ENCODE data around the gene TSFM. TPM values are rescaled to one million over a fixed set of nuclear protein-coding genes. Genes with fewer than 3 reads are reported as not detected.

Gene TSFM
- total and polyA plus RNA-seq, 2 of the 13 experiments (the other 11 are each of a cell fraction or from before 2014, with no cell fraction given) = 29.8 to 68.3 TPM

DNA sequence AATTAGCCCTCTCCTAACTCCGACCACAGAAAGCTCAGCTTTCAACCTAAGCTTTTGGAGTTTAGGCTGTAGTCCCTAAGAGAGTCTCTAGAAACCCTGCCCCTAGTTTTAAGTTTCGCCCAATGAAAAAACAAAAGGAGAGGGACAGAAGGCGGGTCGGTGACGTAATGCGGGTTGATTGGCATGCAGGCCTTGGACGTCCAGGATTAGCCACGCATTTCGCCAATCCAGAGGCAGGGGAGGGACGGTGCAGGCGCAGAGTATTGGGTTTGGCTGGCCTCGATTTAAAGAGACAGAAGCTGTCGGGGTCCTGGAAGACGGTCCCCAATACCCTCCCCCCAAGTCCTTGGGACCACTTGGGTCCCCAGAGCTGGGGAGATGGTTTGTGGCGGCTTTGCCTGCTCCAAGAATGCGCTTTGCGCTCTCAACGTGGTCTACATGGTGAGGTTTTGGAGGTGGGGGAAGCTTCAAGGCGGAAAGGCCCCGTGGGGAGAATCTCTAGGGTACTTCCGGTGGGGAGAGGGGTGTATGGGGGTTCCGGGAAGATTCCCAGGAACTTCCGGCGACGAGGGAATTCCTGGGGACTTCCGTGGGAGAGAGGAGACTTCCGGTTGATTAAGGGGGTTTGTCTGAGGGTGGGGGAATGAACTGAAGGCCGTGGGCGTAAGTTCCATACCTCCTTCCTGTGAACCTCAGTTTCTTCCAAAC is 37.7 kb upstream of the TSFM start, which contains the start of gene TSPAN31 (continued):
- peak; percentile 92 for TF ChIP-seq NFYC (CRISPR knock-in tag; IDR thresholded peaks at IDR 0.05)
- TF ChIP-seq, protein P1, sequence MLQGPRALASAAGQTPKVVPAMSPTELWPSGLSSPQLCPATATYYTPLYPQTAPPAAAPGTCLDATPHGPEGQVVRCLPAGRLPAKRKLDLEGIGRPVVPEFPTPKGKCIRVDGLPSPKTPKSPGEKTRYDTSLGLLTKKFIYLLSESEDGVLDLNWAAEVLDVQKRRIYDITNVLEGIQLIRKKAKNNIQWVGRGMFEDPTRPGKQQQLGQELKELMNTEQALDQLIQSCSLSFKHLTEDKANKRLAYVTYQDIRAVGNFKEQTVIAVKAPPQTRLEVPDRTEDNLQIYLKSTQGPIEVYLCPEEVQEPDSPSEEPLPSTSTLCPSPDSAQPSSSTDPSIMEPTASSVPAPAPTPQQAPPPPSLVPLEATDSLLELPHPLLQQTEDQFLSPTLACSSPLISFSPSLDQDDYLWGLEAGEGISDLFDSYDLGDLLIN (CRISPR knock-in tag; IDR thresholded peaks at IDR 0.05; ENCODE audit: borderline replicate concordance) = no peak
- 0 out of 2 replicates have a peak, but pooled peaks have one; percentile 37 for TF ChIP-seq NFIC (IDR thresholded peaks at IDR 0.05; ENCODE audit: low read length)
- TF ChIP-seq PHF21A (CRISPR knock-in tag; IDR thresholded peaks at IDR 0.05) = peak; percentile 78
- no peak for TF ChIP-seq FOSL1 (CRISPR knock-in tag; IDR thresholded peaks at IDR 0.05; ENCODE audit: borderline replicate concordance)
- TF ChIP-seq CBX2 (IDR thresholded peaks at IDR 0.05; ENCODE audit: low read depth, low read length) = no peak
- TF ChIP-seq CBX2 (CRISPR knock-in tag; IDR thresholded peaks at IDR 0.05; ENCODE audit: low read depth) = no peak
- TF ChIP-seq, protein P2, sequence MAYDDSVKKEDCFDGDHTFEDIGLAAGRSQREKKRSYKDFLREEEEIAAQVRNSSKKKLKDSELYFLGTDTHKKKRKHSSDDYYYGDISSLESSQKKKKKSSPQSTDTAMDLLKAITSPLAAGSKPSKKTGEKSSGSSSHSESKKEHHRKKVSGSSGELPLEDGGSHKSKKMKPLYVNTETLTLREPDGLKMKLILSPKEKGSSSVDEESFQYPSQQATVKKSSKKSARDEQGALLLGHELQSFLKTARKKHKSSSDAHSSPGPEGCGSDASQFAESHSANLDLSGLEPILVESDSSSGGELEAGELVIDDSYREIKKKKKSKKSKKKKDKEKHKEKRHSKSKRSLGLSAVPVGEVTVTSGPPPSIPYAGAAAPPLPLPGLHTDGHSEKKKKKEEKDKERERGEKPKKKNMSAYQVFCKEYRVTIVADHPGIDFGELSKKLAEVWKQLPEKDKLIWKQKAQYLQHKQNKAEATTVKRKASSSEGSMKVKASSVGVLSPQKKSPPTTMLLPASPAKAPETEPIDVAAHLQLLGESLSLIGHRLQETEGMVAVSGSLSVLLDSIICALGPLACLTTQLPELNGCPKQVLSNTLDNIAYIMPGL (CRISPR knock-in tag; IDR thresholded peaks at IDR 0.05; ENCODE audit: borderline replicate concordance in 1 of 2, low read depth in 1 of 2) = peak in 1 of 2 experiments; percentile 50; a peak in 2 of 4 replicates
- TF ChIP-seq POLR2AphosphoS5 (IDR thresholded peaks at IDR 0.05; ENCODE audit: low read depth, low read length) = peak; percentile 91
- TF ChIP-seq SP4 (CRISPR knock-in tag; IDR thresholded peaks at IDR 0.05) = peak; percentile 78
- TF ChIP-seq RBFOX2 (IDR thresholded peaks at IDR 0.05; ENCODE audit: low read depth, low read length) = peak; percentile 19; the same call in 1 of the 2 replicates
- TF ChIP-seq ETV5 (CRISPR knock-in tag; IDR thresholded peaks at IDR 0.05; ENCODE audit: borderline replicate concordance) = peak; percentile 68
- TF ChIP-seq, protein P3, sequence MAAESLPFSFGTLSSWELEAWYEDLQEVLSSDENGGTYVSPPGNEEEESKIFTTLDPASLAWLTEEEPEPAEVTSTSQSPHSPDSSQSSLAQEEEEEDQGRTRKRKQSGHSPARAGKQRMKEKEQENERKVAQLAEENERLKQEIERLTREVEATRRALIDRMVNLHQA (CRISPR knock-in tag; IDR thresholded peaks at IDR 0.05) = no peak
- TF ChIP-seq BHLHE40 (IDR thresholded peaks at IDR 0.05; ENCODE audit: low read length) = no peak
- TF ChIP-seq ZNF33A (CRISPR knock-in tag; IDR thresholded peaks at IDR 0.05; ENCODE audit: borderline replicate concordance) = no peak
- peak; percentile 16; the same call in 1 of the 2 replicates for TF ChIP-seq ZBTB7B (CRISPR knock-in tag; IDR thresholded peaks at IDR 0.05)
- no peak for TF ChIP-seq GTF3A (CRISPR knock-in tag; conservative IDR thresholded peaks at IDR 0.05)
- no peak for TF ChIP-seq ZNF510 (CRISPR knock-in tag; IDR thresholded peaks at IDR 0.05; ENCODE audit: low read depth)
- no peak for TF ChIP-seq ZNF496 (CRISPR knock-in tag; IDR thresholded peaks at IDR 0.05; ENCODE audit: insufficient replicate concordance)
- TF ChIP-seq TAF15 (IDR thresholded peaks at IDR 0.05; ENCODE audit: low read depth, low read length, poor library complexity, severe bottlenecking) = peak; percentile 38
- TF ChIP-seq, protein P4, sequence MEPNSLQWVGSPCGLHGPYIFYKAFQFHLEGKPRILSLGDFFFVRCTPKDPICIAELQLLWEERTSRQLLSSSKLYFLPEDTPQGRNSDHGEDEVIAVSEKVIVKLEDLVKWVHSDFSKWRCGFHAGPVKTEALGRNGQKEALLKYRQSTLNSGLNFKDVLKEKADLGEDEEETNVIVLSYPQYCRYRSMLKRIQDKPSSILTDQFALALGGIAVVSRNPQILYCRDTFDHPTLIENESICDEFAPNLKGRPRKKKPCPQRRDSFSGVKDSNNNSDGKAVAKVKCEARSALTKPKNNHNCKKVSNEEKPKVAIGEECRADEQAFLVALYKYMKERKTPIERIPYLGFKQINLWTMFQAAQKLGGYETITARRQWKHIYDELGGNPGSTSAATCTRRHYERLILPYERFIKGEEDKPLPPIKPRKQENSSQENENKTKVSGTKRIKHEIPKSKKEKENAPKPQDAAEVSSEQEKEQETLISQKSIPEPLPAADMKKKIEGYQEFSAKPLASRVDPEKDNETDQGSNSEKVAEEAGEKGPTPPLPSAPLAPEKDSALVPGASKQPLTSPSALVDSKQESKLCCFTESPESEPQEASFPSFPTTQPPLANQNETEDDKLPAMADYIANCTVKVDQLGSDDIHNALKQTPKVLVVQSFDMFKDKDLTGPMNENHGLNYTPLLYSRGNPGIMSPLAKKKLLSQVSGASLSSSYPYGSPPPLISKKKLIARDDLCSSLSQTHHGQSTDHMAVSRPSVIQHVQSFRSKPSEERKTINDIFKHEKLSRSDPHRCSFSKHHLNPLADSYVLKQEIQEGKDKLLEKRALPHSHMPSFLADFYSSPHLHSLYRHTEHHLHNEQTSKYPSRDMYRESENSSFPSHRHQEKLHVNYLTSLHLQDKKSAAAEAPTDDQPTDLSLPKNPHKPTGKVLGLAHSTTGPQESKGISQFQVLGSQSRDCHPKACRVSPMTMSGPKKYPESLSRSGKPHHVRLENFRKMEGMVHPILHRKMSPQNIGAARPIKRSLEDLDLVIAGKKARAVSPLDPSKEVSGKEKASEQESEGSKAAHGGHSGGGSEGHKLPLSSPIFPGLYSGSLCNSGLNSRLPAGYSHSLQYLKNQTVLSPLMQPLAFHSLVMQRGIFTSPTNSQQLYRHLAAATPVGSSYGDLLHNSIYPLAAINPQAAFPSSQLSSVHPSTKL (CRISPR knock-in tag; IDR thresholded peaks at IDR 0.05) = peak; percentile 5; the same call in 1 of the 2 replicates
- 0 out of 2 replicates have a peak, but pooled peaks have one; percentile 40 for TF ChIP-seq SALL1 (CRISPR knock-in tag; IDR thresholded peaks at IDR 0.05)
- TF ChIP-seq ZNF768 (CRISPR knock-in tag; IDR thresholded peaks at IDR 0.05) = 0 out of 2 replicates have a peak, but pooled peaks have one; percentile 15
